Natural killer cell (primary cell): ENCODE measurements around the gene POLR2M. TPM values are rescaled to one million over a fixed set of nuclear protein-coding genes. Genes with fewer than 3 reads are reported as not detected.

Source experiments
- ATAC-seq, 3 donors: fragments of 150-1000 bp in 2 of 3; fragments of 200-7000 bp in 1 of 3; cut with Tn5 transposase; 1 replicate in 1 of 3; 2 replicates in 2 of 3; pipeline ENCODE4 v1.10.0; 2021; ENCODE audit warnings: mild to moderate bottlenecking in 2 of 3, moderate library complexity in 2 of 3
- DNase-seq, 2 donors: peaks; one replicate each; pipeline versions ENCODE4 v3.0.0 to v3.0.0-alpha.2; 2013 to 2021; ENCODE audit warnings: mixed read lengths in 1 of 2
- H3K27ac ChIP-seq: one replicate; pipeline ENCODE4 v1.5.1; 2013; ENCODE audit warnings: mild to moderate bottlenecking, low read length
- H3K27me3 ChIP-seq: one replicate; pipeline ENCODE4 v1.6.1; 2013; ENCODE audit warnings: low read length; ENCODE audit not compliant: control insufficient read depth, insufficient read depth
- H3K36me3 ChIP-seq: one replicate; pipeline ENCODE4 v1.6.1; 2013; ENCODE audit warnings: low read length; ENCODE audit not compliant: control insufficient read depth, insufficient read depth
- H3K4me1 ChIP-seq: one replicate; pipeline ENCODE4 v1.6.1; 2013; ENCODE audit warnings: low read length; ENCODE audit not compliant: control insufficient read depth, insufficient read depth
- H3K4me3 ChIP-seq: one replicate; pipeline ENCODE4 v1.5.1; 2013; ENCODE audit warnings: low read length
- H3K9me3 ChIP-seq: one replicate; pipeline ENCODE4 v1.6.1; 2013; ENCODE audit warnings: low read length; ENCODE audit not compliant: control insufficient read depth, insufficient read depth
- H3K27ac Mint-ChIP-seq, 2 donors: one replicate each; pipeline ENCODE4 v1.8.0; 2022; ENCODE audit warnings: mild to moderate bottlenecking in 2 of 2, mixed read lengths in 2 of 2, moderate library complexity in 1 of 2
- H3K27me3 Mint-ChIP-seq, 2 donors: one replicate each; pipeline ENCODE4 v1.8.0; 2022; ENCODE audit warnings: low read depth in 2 of 2, mixed read lengths in 2 of 2
- H3K36me3 Mint-ChIP-seq: one replicate; pipeline ENCODE4 v1.8.0; 2022; ENCODE audit warnings: mixed read lengths
- H3K4me1 Mint-ChIP-seq, 2 donors: one replicate each; pipeline ENCODE4 v1.8.0; 2022; ENCODE audit warnings: mixed read lengths in 2 of 2
- H3K4me3 Mint-ChIP-seq: one replicate; pipeline ENCODE4 v1.8.0; 2022; ENCODE audit warnings: mild to moderate bottlenecking, moderate library complexity, mixed read lengths
- H3K9me3 Mint-ChIP-seq, 2 donors: one replicate each; pipeline ENCODE4 v1.8.0; 2022; ENCODE audit warnings: mixed read lengths in 2 of 2
- CTCF ChIP-seq: fragments of 200-600 bp; IDR thresholded peaks from one replicate; pipeline ENCODE4 v1.8.0; 2022; ENCODE audit warnings: antibody characterized with exemption
- WGBS: methylation state at CpG from one replicate; pipeline ENCODE4 v1.1.7; 2013; ENCODE audit warnings: missing lambda C conversion rate; ENCODE audit not compliant: insufficient coverage; 5-methylcytosine and 5-hydroxymethylcytosine counted together
- intact Hi-C: fragments of 100-400 bp; cut with micrococcal nuclease; formaldehyde crosslinking; loops from one replicate; pipeline ENCODE4 v1.14.2; 2022
- total RNA-seq, 4 donors: library from RNA; stranded (reverse); fragments of 120-200 nt in 1 of 4; gene quantifications; one replicate each; pipeline versions ENCODE4 v1.2.3 to v1.2.4, GENCODE V29; 2013 to 2022

Gene POLR2M
- total RNA-seq, 3 donors from 2014 or later (not counting 1 experiment from before 2014, with no cell fraction given) = 74.0 to 109 (median 94.9) TPM

GRCh38 chr15:57704441-57704840 lies 2.1 kb upstream of the POLR2M start:
- Mint-ChIP-seq H3K4me3 (peak overlapping the region; percentile 8), H3K36me3 (no peaks in the 10 kb centered on the region), H3K27ac (peak overlapping the region; percentile 37 to 70), H3K9me3 (no peaks in the 10 kb centered on the region), H3K4me1 (peaks cover 20 to 24% of the 10 kb centered on the region in 2 donors), H3K27me3 (peaks cover 24 to 39% of the 10 kb centered on the region in 2 donors)
- Histone ChIP-seq H3K4me1 (peaks cover 10% of the 10 kb centered on the region), H3K9me3 (no peaks in the 10 kb centered on the region), H3K4me3 (no peak overlapping the region), H3K27ac (no peak overlapping the region), H3K27me3 (peaks cover 8% of the 10 kb centered on the region), H3K36me3 (peaks cover 2% of the 10 kb centered on the region)
- ATAC-seq (no peak), DNase-seq (no peak)
- no peak for TF ChIP-seq CTCF
- 96% methylated on average over 3 of the region's 3 CpGs for WGBS
- intact Hi-C loops = no loop called here

DNA sequence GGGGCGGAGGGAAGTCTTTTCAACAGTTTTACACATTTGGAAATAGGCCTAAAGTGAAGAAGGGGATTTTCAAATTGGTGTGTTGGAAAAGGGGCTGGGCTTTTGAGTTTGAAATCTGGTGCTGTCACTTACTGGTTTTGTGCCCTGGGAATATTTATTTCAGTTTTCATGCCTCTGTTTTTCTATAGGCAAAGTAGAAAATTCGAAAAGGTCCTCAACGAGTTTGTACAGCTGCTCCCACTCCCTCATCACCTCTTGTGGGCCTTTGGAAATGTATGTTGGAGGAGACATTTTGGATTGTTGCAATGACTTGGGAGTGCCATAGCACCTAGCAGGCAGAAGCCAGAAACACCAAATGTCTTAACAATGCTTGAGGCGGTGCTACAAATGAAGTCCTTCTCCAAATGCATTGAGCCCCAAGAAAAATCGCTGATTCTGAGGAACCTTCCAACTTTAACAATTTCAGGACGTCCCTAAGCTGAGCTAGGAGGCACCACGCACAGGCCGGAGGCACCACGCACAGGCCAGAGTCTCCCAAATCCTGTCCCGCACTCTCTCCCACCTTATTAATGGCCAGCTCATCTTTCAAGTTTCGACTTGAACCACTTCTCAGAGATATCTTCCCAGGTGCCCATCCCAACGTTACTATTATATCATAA lies 639 bp upstream of the POLR2M start:
- Histone ChIP-seq H3K36me3 (peaks cover 12% of the 10 kb centered on the region), H3K4me1 (peaks cover 10% of the 10 kb centered on the region), H3K4me3 (peak overlapping the region; percentile 86), H3K27me3 (peaks cover 3% of the 10 kb centered on the region), H3K27ac (peak overlapping the region; percentile 94), H3K9me3 (no peaks in the 10 kb centered on the region)
- Mint-ChIP-seq H3K9me3 (no peaks in the 10 kb centered on the region), H3K36me3 (peaks cover 2% of the 10 kb centered on the region), H3K27ac (peak overlapping the region; percentile 79 to 85), H3K4me3 (peak overlapping the region; percentile 91), H3K4me1 (peaks cover 31 to 36% of the 10 kb centered on the region in 2 donors), H3K27me3 (peaks cover 13 to 25% of the 10 kb centered on the region in 2 donors)
- no peak for DNase-seq
- intact Hi-C loops = no loop called here
- ATAC-seq = peak in 1 of 3 donors; percentile 1
- WGBS = 87% methylated on average over 10 of the region's 12 CpGs
- TF ChIP-seq CTCF = no peak

DNA sequence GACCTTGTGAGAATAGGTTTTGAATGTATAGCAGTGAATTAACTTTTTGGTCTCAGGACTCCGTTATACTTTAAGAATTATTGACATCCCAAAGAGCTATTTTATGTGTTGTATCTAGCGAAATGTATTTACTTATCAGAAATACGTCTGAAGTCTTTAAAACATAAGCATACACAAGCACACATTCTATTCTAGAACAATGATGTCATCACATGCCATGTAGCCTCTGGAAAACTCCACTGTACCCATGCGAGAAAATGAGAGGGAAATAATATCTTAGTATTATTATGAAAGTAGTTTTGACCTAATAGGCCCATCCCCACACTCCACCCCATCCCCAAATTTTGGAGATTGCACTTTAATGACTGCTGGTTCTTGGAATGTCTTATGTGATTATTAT lies 1.5 kb downstream of the POLR2M start:
- Histone ChIP-seq H3K27ac (no peak overlapping the region), H3K27me3 (no peaks in the 10 kb centered on the region), H3K9me3 (no peaks in the 10 kb centered on the region), H3K36me3 (peaks cover 33% of the 10 kb centered on the region), H3K4me3 (no peak overlapping the region), H3K4me1 (peaks cover 10% of the 10 kb centered on the region)
- H3K27ac Mint-ChIP-seq = peak overlapping the region; percentile 79 to 85
- peaks cover 0 to 3% of the 10 kb centered on the region in 2 donors for H3K27me3 Mint-ChIP-seq
- intact Hi-C loops = no loop called here
- no peak for DNase-seq
- H3K4me3 Mint-ChIP-seq = peak overlapping the region; percentile 91
- ATAC-seq = no peak
- peaks cover 38 to 46% of the 10 kb centered on the region in 2 donors for H3K4me1 Mint-ChIP-seq
- peaks cover 20% of the 10 kb centered on the region for H3K36me3 Mint-ChIP-seq
- H3K9me3 Mint-ChIP-seq = no peaks in the 10 kb centered on the region
- TF ChIP-seq CTCF = no peak
- WGBS = no CpG with 5 or more reads among the region's 4 CpGs

- intact Hi-C loops = no loop called here
- no peak overlapping the region for H3K27ac ChIP-seq
- no peak overlapping the region for H3K27ac Mint-ChIP-seq
- peaks cover 22% of the 10 kb centered on the region for H3K36me3 Mint-ChIP-seq
- no peaks in the 10 kb centered on the region for H3K9me3 ChIP-seq
- no peak overlapping the region for H3K4me3 Mint-ChIP-seq
- 100% methylated on average over 1 of the region's 2 CpGs for WGBS
- H3K4me3 ChIP-seq = no peak overlapping the region
- no peaks in the 10 kb centered on the region for H3K27me3 ChIP-seq
- ATAC-seq = no peak
- TF ChIP-seq CTCF = no peak
- H3K4me1 ChIP-seq = no peaks in the 10 kb centered on the region
- H3K36me3 ChIP-seq = peaks cover 26% of the 10 kb centered on the region
- no peaks in the 10 kb centered on the region for H3K9me3 Mint-ChIP-seq
- no peak for DNase-seq
- peaks cover 5% of the 10 kb centered on the region in 2 donors for H3K4me1 Mint-ChIP-seq
- H3K27me3 Mint-ChIP-seq = no peaks in the 10 kb centered on the region
Measured at GRCh38 chr15:57718309-57718708, 11.8 kb downstream of the POLR2M start.
